ENCODE measurements around the gene ADAMTS6. TPM values are rescaled to one million over a fixed set of nuclear protein-coding genes. Genes with fewer than 3 reads are reported as not detected.

Gene ADAMTS6
- total and polyA plus RNA-seq, 2 of the 13 experiments (the other 11 are each of a cell fraction or from before 2014, with no cell fraction given) = 3.1 to 8.2 TPM

DNA sequence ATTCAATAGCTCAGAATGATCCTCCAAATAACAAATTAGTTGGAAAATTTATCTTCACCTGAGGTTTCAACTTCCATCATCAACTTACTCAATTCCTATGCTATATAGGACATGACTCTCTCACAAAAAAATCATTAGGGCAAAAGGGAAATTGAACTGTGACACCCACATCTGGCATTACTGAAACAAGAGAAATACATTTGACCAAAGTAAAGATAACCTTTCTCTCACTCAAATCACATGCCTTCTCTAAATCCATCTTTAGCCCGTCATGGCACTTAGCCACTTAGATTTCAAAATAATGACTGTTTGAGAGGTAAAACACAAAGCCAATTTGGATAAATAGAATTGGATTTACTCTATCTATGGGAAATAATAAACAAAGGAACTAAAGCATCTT is 126.4 kb downstream of the ADAMTS6 start:
- Histone ChIP-seq H3K79me2 (ENCODE audit: insufficient read depth, low read length) (no peaks in the 10 kb centered on the region), H3K27me3 (ENCODE audit: control insufficient read depth in 1 of 2, insufficient read depth in 2 of 2, low read length in 2 of 2) (no peaks in the 10 kb centered on the region), H3K27ac (ENCODE audit: extremely low read length, insufficient read depth, low read length) (no peak overlapping the region), H3K9me3 (ENCODE audit: low read length) (no peaks in the 10 kb centered on the region), H4K20me1 (ENCODE audit: insufficient read depth, low read length) (no peaks in the 10 kb centered on the region), H3K4me1 (ENCODE audit: insufficient read depth, low read length) (no peaks in the 10 kb centered on the region), H3K4me2 (ENCODE audit: low read depth, low read length) (no peak overlapping the region), H2AFZ (ENCODE audit: low read length) (no peak overlapping the region), H3K4me3 (replicated peaks in 1 of 3; ENCODE audit: insufficient read depth in 1 of 3, low read depth in 2 of 3, low read length in 3 of 3) (no peak overlapping the region), H3K9ac (ENCODE audit: insufficient read depth, low read depth, low read length) (no peak overlapping the region), H3K36me3 (replicated peaks in 1 of 2; ENCODE audit: control insufficient read depth in 1 of 2, insufficient read depth in 2 of 2, low read length in 2 of 2) (no peaks in the 10 kb centered on the region)
- TF ChIP-seq MLXIP (CRISPR knock-in tag; IDR thresholded peaks at IDR 0.05; ENCODE audit: borderline replicate concordance) (no peak), ZNF230 (CRISPR knock-in tag; IDR thresholded peaks at IDR 0.05) (no peak), SRF (IDR thresholded peaks at IDR 0.05; ENCODE audit: low read depth, low read length) (no peak), SMARCC2 (IDR thresholded peaks at IDR 0.05) (no peak), ZFY (CRISPR knock-in tag; IDR thresholded peaks at IDR 0.05) (no peak)
- CTCF ChIA-PET (ENCODE audit: low intra/inter-chr PET ratio, low total read pairs) = no interaction called here
- ATAC-seq (no peak), DNase-seq (ENCODE audit: low spot score) (no peak), FAIRE-seq (no peak)
- intact Hi-C loops (cut with micrococcal nuclease; ENCODE audit: unreplicated experiment) = no loop called here
- in situ Hi-C loops (cut with HindIII; ENCODE audit: extremely low pct_ligation_motif_present, low pct_unique_long_range_greater_than_20kb) = no loop called here
- POLR2A ChIA-PET = no interaction called here
- WGBS (ENCODE audit: low lambda C conversion rate) = 77% methylated on average over 1 of the region's 1 CpG
- BruUV-seq (replicated peaks) = no TSS peak

DNA sequence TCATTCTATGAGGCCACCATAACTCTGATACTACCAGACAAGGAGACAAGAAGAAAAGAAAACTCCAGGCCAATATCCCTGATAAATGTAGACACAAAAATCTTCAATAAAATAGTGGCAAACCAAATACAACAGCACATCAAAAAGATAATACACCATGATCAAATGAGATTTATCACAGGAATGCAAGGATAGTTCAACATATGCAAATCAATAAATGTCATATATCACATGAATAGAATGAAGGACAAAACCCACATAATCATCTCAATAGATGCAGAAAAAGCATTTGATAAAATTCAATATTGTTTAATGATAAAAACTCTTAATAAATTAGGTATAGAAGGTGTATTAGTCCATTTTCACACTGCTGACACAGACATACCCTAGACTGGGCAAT is 139.9 kb downstream of the ADAMTS6 start:
- Histone ChIP-seq H3K4me2 (ENCODE audit: low read depth, low read length) (no peak overlapping the region), H3K36me3 (replicated peaks in 1 of 2; ENCODE audit: control insufficient read depth in 1 of 2, insufficient read depth in 2 of 2, low read length in 2 of 2) (no peaks in the 10 kb centered on the region), H3K4me1 (ENCODE audit: insufficient read depth, low read length) (peaks cover 6% of the 10 kb centered on the region; the same call in 1 of the 2 replicates), H4K20me1 (ENCODE audit: insufficient read depth, low read length) (no peaks in the 10 kb centered on the region), H2AFZ (ENCODE audit: low read length) (no peak overlapping the region), H3K27me3 (ENCODE audit: control insufficient read depth in 1 of 2, insufficient read depth in 2 of 2, low read length in 2 of 2) (no peaks in the 10 kb centered on the region), H3K9me3 (ENCODE audit: low read length) (peaks cover 21% of the 10 kb centered on the region; the same call in 1 of the 2 replicates), H3K9ac (ENCODE audit: insufficient read depth, low read depth, low read length) (no peak overlapping the region), H3K79me2 (ENCODE audit: insufficient read depth, low read length) (no peaks in the 10 kb centered on the region), H3K4me3 (replicated peaks in 1 of 3; ENCODE audit: insufficient read depth in 1 of 3, low read depth in 2 of 3, low read length in 3 of 3) (no peak overlapping the region), H3K27ac (ENCODE audit: extremely low read length, insufficient read depth, low read length) (no peak overlapping the region)
- ATAC-seq = no peak
- in situ Hi-C loops (cut with HindIII; ENCODE audit: extremely low pct_ligation_motif_present, low pct_unique_long_range_greater_than_20kb) (no loop called here), intact Hi-C loops (cut with micrococcal nuclease; ENCODE audit: unreplicated experiment) (no loop called here)
- BruUV-seq (replicated peaks) = no TSS peak
- no peak for FAIRE-seq
- POLR2A ChIA-PET = no interaction called here
- TF ChIP-seq SP140L (CRISPR knock-in tag; IDR thresholded peaks at IDR 0.05; ENCODE audit: borderline replicate concordance) = no peak
- CTCF ChIA-PET (ENCODE audit: low intra/inter-chr PET ratio, low total read pairs) = no interaction called here
- no peak for DNase-seq (ENCODE audit: low spot score)
